SKM-1 treated with dmso at 0.1 percent for 144 hours (cell line): ENCODE measurements around the gene HK1.
A peak's percentile ranks its signal among the peaks of the same experiment; 100 is the strongest.

Experiments
- DNase-seq: peaks from one replicate; lab custom pipeline; 2025; ENCODE audit not compliant: unreplicated experiment; lab: John Stamatoyannopoulos, UW

HK1 gene

GRCh38 chr10:69418052-69418752, 139.9 kb downstream of the HK1 start:
- no peak for DNase-seq

GRCh38 chr10:69419096-69419743, 140.9 kb downstream of the HK1 start:
- DNase-seq: no peak

GRCh38 chr10:69419744-69420126, 141.4 kb downstream of the HK1 start:
- no peak for DNase-seq

GRCh38 chr10:69421611-69422308, 143.5 kb downstream of the HK1 start:
- peak; percentile 88 for DNase-seq

GRCh38 chr10:69422676-69423075, 144.4 kb downstream of the HK1 start:
- no peak for DNase-seq

GRCh38 chr10:69425041-69425440, 146.7 kb downstream of the HK1 start:
- no peak for DNase-seq

- no peak for DNase-seq
Measured at GRCh38 chr10:69425511-69426298, 147.4 kb downstream of the HK1 start.

- no peak for DNase-seq
Measured at GRCh38 chr10:69426376-69426727, 148.1 kb downstream of the HK1 start.

GRCh38 chr10:69428165-69428564, 149.9 kb downstream of the HK1 start:
- no peak for DNase-seq

GRCh38 chr10:69434169-69434568, 155.9 kb downstream of the HK1 start:
- DNase-seq: no peak

GRCh38 chr10:69434926-69435325, 156.6 kb downstream of the HK1 start:
- DNase-seq: no peak

GRCh38 chr10:69435966-69436520, 157.7 kb downstream of the HK1 start:
- no peak for DNase-seq

GRCh38 chr10:69437321-69438259, 159.3 kb downstream of the HK1 start:
- no peak for DNase-seq

GRCh38 chr10:69438536-69439349, 160.4 kb downstream of the HK1 start:
- peak; percentile 28 for DNase-seq

GRCh38 chr10:69439350-69439739, 161.0 kb downstream of the HK1 start:
- DNase-seq: no peak

- DNase-seq: peak; percentile 84
Measured at GRCh38 chr10:69439813-69440506, 161.7 kb downstream of the HK1 start.

- DNase-seq: no peak
Measured at GRCh38 chr10:69443354-69443753, 165.1 kb downstream of the HK1 start.

- DNase-seq: peak; percentile 62
Measured at GRCh38 chr10:69445041-69445440, 166.7 kb downstream of the HK1 start.

- no peak for DNase-seq
Measured at GRCh38 chr10:69446229-69446628, 167.9 kb downstream of the HK1 start.
